GM21717 (cell line): ENCODE data around the gene ZAP70.
A peak's percentile ranks its signal among the peaks of the same experiment; 100 is the strongest.
"Not testable (repeated sequence)": the region's sequence is repeated elsewhere in the genome, so short reads cannot be mapped to it uniquely, and the experiment has no call there.

Experiments
- ATAC-seq: cut with Tn5 transposase; IDR thresholded peaks from one replicate; pipeline ENCODE4 v1.9.1; 2021; ENCODE audit warnings: mild to moderate bottlenecking, moderate library complexity; ENCODE audit not compliant: unreplicated experiment

Gene ZAP70

DNA sequence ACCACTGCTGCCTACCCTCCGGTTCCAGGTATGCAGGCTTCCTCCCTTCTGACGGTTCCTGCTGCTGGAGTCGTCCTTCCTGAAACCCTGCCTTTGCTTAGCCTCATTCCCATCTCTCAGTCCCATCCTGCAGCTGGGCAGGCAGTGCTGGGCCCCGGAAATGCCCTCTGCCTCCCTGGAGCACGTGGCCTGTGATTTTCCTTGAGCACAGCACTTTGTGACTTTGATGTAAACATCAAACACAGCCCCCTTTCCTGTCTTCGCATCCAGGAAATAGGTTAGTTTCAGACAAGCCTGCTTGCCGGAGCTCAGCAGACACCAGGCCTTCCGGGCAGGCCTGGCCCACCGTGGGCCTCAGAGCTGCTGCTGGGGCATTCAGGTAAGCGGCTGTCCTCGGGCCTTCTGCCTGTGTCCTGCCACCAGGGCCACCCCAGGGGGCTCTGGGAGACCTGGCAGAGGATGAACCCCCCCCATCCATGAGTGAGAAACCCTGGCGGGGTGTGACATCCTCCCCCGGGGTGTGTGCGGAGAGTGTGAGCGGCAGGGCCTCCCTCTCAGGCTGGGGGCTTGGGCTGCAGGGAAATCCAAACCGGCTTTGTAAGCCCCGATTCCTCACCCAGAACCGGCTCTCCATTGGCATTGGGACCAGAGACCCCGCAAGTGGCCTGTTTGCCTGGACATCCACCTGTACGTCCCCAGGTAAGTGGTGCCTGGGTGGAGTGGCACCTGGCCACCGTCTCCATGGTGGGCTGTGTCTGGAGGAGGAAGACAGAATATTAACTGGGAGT lies at the start of gene ZAP70:
Gene ZAP70, plus strand, starts transcription at position 281 of the 788 bp plus-strand sequence. CDS start 10,461 bp downstream, outside the sequence.
- no peak for ATAC-seq

DNA sequence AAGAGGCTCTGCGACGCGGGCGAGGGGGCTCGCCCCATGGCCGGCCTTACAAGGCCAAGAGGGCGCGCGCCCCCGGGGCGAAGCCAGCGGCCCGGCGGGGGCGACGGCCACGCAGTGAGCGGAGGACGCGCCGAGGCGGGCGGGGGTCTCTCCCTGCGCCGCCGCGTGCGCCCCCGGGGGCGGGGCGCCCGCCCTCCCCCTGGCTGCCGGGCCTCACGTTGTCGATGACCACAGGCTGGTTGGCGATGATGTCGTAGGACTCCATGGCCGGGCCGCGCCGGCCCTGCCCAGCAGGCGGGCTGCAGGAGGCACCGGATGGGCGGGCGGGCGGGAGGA lies 49.8 kb upstream of the ZAP70 start:
- ATAC-seq: no peak

DNA sequence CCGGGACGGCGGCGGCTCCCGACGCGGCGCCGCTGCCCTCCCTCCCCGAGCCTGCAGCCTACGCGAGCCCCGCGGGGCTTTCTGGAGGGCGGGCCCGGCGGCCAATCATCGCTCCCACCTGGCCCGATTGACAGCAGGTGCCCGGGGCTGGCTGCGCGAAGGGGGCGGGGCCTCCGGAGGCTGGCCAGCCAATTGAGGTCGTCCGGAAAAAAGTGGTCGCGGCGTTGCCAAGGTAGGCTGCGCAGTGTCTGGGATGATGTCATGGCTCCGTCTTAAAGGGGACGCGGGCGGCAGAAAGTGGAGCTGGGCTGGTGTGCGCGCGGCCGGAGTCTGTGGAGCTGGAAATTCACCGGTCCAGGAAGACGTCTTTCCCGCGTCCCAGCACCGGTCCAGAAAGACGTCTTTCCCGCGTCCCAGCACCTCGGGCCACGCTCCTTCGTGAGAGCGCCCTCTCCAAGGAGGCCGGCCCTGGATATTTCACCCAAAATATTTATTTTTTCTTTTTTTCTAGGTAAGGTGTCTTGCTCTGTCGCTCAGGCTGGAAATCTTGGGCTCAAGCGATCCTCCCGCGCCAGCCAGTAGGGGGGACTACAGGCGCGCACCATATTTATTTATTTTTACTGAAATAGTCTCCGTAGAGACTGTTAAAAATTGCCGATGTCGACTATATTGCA lies 49.3 kb upstream of the ZAP70 start, which contains the start of gene ACTR1B:
Gene ACTR1B, minus strand, starts transcription at position 83 of the 674 bp plus-strand sequence. CDS start 154 bp downstream, outside the sequence.
- ATAC-seq: peak; percentile 77

DNA sequence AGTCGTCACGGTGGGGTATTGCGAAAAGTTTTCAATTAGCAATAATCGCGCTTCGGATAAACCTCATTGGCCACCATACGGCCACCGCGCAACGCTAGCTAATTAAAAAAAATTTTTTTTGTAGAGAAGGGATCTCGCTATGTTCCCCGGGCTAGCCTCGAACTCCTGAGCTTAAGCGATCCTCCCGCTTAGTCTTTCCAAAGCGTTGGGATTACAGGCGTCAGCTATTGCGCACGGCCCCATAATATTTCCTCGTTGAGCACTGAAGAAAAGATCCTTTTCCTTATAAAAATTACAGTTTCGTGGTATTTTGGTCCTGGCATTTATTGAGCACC lies 48.8 kb upstream of the ZAP70 start:
- ATAC-seq: no peak

DNA sequence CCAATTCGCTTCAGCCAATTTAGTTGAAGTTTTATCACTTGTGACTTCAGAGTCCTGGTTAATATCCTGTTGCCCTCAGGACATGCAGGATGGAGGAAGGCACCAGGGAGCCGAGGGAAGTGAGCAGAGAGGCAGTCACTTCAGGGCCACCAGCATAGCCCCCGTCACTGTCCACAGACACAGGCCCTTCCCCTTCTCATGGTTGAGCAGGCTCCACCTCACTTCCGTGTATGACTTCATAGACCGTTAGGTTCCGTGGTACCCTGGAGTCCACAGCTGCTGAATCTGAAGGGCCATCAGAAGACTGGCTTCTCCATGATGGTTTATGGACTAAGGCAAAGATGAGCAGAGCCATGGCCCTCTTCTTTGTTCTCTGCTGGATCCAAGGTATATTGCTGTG lies 43.9 kb upstream of the ZAP70 start, which contains the start of gene C2orf92:
Gene C2orf92, plus strand, starts transcription at position 266 of the 400 bp plus-strand sequence. Its CDS starts 76 bp downstream, at position 342.
- no peak for ATAC-seq

DNA sequence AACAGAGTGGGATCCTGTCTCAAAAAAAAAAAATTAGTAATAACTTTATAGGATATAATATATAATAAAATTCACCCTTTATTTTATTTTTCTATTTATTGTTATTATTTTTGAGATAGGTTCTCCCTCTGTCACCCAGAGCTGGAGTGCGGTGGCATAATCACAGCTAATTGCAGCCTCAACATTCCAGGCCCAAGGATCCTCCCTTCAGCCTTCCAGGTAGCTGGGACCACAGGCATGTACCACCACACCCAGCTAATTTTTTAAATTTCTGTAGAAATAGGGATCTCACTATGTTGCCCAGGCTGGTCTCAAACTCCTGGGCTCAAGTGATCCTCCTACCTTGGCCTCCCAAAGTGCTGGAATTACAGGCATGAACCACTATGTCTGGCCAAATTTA lies 42.9 kb upstream of the ZAP70 start:
- ATAC-seq: no peak

DNA sequence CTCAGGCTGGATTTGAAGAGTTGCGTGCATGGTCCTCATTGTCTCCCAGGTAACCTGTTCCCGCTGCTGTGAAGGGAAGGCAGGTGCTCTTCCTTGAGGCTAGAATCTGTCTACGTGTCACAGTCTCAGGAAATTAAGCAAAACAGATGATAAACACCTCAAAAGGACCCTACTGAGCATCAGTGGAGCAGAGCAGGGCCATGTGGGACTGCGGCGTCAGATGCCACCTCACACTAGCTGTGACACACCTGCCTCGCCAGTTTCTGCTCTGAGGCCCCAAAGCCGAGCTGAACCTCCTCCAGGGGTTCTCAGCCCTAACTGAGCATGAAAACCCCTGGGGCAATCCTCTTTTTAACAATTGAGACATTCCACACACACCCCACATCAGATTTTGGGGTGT lies 41.9 kb upstream of the ZAP70 start:
- ATAC-seq: no peak

DNA sequence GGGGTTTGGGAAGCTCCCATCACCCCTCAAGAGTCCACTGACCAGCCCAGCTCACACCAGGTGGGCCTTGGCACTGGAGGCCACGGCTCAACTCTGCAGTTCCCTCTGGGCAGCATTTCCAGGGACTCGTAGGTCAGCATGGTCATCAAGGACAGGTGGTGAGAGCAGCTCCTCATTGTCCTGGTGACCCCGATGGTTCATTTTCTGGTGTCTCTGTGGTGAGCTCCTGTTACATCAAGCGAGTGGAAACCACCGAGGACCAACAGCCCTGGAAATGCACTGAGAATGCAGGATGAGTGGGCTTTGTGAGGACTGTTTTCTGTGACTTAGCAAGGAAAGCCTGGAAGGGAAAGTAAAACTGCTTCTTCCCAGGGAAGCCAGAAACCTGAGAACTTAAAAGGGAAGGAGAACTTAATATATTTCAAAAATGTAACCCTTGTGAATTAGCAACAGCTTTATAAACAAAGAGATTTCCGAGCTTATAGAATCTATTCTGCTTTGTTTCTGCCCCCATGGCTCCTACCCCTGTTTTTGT lies 40.7 kb upstream of the ZAP70 start:
- not testable (repeated sequence) for ATAC-seq

DNA sequence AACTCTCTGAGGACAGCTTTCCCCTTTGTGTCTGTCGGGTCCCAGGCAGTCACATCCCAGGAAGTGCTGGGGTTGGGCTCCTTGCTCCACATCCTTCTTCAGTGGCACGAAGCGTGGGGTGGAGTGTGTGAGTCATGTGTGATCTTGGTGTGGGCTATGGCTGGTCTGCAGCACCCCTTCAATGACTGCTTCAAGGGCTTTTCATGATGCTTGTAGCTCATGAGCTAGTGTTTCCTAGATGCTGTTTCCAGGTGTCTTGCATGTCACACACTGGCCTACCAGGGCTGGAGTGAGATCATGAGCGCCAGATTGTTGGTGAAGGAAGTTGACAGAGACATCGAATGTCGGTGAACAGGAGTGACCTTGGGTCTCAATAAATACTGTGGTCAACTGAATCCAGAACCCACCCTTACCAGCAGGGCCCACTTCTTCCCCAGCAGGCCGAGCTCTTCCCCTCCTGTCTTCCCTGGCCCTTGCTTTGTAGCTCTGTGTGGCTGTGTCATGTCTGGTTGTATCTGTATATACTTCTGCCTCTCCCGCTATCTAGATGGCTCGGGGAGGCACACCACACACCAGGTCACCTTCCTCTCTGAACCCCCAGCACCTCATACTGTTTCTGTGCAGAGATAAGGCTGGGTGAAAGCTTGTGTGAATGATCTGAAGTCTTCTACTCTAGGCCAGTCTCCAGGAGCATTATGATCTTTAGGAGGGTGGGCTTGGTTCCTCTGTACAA lies 40.0 kb upstream of the ZAP70 start:
- no peak for ATAC-seq

DNA sequence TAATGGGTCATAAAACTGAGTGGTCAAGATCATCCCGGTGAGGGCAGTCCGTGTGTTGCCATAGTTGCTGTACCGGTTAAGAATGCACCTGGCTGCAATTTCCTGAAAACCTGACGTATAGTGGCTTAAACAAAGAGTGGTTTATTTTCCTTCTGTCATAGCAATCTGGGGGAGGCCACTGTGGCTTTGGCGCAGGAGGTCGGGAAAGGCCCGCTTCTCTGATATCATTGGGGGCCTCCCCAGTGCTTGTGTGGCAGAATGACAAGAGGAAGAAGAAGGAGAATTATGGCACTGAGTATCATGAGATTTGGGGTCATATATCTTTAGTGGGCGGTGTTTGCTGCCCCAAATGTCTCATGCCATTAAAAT lies 39.5 kb upstream of the ZAP70 start:
- ATAC-seq: no peak

DNA sequence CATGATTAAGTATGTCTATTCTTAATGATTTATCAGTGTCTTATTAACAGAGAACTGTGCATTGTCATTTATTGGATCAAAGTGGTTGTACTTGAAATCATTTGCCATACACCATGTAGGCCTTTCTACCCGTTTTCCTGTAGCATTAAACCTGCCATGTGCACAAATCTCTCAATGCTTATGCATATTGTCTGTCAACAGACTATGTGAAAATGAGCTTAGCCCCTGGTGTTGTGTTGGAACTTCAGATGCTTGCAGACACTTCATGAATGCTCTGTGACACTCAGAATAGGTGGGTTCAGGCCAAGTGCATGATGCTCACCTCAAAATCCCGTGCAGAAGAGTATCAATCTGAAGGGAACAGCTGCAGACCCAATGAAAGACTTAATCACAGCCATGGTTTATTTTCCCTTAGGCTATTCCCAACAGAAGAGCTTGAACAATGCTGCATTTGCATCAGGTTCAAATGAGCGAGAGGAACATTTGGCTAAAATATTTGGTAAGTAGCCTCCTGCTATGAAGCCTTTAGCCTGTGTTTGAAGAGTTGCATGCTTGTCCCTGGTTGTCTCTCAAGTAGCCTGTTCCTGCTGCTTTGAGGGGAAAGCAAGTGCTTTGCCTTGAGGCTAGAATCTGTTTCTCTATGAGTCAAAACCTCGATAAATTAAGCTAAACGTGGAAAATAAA lies 37.8 kb upstream of the ZAP70 start:
- no peak for ATAC-seq

DNA sequence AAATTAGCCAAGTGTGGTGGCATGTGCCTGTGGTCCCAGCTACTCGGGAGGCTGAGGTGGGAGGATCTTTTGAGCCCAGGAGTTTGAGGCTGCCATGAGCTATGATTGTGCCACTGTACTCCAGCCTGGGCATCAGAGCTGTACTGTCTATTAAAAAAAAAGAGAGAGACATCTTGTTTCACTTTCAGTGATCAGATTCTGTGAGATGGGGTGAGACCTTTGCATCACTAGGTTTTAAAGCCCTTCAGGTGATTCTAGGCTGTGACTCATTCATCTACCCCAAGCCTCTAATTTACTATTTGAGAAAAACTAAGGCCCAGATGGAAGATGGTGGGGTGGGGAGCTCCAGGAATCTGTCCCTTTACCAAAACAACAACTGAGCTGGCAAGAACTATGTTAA lies 36.8 kb upstream of the ZAP70 start:
- no peak for ATAC-seq

DNA sequence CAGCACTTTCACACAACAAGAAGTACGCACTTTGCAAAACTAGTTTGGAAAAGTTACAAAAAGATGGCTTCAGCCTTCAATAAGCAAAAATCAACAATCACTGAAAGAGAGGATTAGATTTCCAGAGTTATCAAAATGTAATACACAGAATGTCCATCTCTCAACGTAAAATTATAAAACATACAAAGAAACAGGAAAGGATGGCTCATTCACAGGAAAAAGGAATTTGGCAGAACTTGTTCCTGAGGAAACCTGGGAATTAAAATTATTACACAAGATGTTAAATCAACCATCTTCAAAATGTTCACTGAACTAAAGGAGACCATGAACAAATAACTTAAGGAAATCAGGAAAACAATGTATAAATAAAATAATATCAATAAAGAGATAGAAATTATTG lies 35.9 kb upstream of the ZAP70 start:
- no peak for ATAC-seq

DNA sequence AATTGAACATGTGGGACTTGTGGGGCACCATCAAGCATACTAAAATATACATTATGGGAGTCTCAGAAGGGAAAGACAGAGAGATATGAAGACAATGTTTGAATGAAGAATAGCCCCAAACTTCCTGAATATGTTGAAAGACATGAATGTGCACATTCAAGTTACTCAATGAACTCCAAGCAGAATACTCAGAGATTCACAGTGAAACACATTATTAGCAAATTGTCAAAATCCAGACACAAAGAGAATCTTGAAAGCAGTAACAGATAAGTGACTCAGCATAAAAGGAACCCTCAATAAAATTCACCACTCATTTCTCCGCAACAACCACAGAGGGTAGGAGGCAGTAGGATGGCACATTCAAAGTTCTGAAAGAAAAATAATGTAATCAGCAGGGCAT lies 35.1 kb upstream of the ZAP70 start:
- ATAC-seq: no peak

DNA sequence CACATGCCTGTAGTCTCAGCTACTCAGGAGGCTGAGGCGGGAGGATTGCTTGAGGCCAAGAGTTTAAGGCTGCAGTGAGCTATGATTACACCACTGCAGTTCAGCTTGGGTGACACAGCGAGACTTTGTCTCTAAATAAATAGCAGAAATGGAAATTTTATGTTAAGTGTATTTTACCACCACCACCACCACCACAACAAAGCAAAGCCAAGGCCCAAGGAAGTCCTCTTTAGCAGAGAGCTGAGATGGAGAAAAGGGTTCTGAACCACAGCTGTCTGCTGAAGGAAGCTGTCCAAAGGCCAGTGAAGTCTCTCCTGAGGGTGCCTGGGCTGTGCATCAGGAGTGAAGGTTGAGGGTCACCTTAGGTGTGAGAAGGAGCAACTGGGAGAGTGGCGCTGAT lies 26.1 kb upstream of the ZAP70 start:
- ATAC-seq: not testable (repeated sequence)

DNA sequence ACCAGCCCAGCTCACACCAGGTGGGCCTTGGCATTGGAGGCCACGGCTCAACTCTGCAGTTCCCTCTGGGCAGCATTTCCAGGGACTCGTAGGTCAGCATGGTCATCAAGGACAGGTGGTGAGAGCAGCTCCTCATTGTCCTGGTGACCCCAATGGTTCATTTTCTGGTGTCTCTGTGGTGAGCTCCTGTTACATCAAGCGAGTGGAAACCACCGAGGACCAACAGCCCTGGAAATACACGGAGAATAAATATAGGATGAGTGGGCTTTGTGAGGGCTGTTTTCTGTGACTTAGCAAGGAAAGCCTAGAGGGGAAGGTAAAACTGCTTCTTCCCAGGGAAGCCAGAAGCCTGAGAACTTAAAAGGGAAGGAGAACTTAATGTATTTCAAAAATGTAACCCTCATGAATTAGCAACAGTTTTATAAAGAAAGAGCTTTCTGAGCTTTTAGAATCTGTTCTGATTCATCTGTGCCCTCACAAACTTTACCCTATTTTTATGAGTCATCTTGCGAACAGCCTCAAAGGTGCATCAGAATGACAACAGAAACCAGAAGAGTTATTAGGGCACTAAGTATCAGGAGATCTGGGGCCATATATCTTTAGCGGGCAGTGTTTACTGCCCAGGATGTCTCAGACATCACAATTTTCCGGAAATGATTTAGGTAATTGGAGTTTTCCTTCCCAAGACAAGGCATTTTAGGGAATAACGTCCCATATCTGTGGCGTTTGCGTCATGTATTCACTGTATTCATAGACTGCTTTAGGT lies 25.1 kb upstream of the ZAP70 start:
- ATAC-seq: no peak

DNA sequence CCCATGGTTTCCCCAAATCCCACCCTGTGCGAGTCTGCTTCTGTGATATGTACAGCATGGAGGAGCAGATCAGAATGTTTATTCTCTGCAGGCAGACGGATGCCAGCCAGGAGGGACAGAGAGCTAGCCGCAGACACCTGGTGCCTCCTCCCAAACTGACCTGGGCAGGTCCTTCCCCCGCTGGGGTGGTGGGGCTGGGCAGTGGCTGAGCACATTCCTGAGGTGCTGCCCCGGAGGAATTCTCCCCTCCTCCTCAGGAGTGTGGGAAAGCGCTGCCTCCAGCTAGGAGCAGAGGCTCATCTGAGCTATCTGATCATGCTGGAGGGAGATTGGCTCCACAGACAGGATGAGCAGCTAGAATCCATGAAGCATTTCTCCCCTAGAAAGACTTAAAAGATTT lies 22.2 kb upstream of the ZAP70 start:
- ATAC-seq: no peak

DNA sequence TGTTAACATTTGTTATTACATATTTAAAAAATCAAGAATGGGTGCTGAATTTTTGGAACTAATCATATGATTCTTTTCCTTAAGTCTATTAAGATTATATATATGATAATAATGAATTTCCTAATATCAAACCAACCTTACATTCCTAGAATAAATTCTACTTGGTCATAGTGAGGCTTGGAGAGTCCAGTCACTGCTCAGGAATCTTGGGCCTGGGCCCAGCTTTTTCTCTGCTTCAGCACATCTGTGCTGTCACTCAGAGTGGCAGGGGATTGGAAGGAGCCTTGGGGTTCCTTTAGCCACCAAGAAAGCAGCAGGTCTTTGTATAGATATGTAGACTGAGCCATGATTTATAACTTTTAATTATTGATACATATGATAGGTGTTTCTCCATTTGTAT lies 19.9 kb upstream of the ZAP70 start:
- no peak for ATAC-seq

DNA sequence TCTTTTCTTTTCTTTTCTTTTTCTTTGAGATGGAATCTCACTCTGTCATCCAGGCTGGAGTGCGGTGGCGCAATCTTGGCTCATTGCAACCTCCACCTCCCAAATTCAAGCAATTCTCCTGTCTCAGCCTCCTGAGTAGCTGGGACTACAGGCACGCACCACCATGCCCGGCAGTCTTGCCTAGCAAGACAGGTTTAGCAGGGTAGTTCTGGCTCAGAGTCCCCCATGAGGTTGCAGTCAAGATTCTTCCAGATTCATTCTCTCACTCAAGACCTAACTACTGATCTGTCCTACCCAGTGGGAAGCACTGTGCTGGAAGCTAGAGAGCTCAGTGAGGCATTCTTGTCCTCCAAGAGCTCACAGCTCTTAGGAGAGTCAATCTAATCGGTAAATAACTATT lies 17.6 kb upstream of the ZAP70 start:
- no peak for ATAC-seq
